ENCODE data around the gene VPS26B. TPM values are rescaled to one million over a fixed set of nuclear protein-coding genes. Genes with fewer than 3 reads are reported as not detected.
A peak's percentile ranks its signal among the peaks of the same experiment; 100 is the strongest.

The VPS26B gene
- total RNA-seq, result 10 to 100 TPM; 32.5 to 33.6 TPM
- polyA plus RNA-seq (2013, experiment 1 of 2), result 33.1 TPM
- polyA plus RNA-seq (2013, experiment 2 of 2), result 33.1 TPM
- long read RNA-seq, experiment 1, transcript VPS26B-201 (6 exons, 3,691 nt), result major isoform, 11 of 29 reads
- long read RNA-seq, experiment 1, partial matches to known transcripts, result 5 of 29 reads
- long read RNA-seq, experiment 1, other reads (novel, unspliced or antisense), result 13 of 29 reads
- long read RNA-seq, experiment 2, transcript VPS26B-201 (6 exons, 3,691 nt), result major isoform, 87 of 99 reads
- long read RNA-seq, experiment 2, partial matches to known transcripts, result 6 of 99 reads
- long read RNA-seq, experiment 2, other reads (novel, unspliced or antisense), result 5 of 99 reads
- long read RNA-seq, experiment 3, transcript VPS26B-201 (6 exons, 3,691 nt), result major isoform, 8 of 19 reads
- long read RNA-seq, experiment 3, partial matches to known transcripts, result 9 of 19 reads
- long read RNA-seq, experiment 3, other reads (novel, unspliced or antisense), result 1 of 19 reads
- long read RNA-seq, experiment 4, partial matches to known transcripts, result 4 of 5 reads
- long read RNA-seq, experiment 4, other reads (novel, unspliced or antisense), result 0 of 5 reads

DNA sequence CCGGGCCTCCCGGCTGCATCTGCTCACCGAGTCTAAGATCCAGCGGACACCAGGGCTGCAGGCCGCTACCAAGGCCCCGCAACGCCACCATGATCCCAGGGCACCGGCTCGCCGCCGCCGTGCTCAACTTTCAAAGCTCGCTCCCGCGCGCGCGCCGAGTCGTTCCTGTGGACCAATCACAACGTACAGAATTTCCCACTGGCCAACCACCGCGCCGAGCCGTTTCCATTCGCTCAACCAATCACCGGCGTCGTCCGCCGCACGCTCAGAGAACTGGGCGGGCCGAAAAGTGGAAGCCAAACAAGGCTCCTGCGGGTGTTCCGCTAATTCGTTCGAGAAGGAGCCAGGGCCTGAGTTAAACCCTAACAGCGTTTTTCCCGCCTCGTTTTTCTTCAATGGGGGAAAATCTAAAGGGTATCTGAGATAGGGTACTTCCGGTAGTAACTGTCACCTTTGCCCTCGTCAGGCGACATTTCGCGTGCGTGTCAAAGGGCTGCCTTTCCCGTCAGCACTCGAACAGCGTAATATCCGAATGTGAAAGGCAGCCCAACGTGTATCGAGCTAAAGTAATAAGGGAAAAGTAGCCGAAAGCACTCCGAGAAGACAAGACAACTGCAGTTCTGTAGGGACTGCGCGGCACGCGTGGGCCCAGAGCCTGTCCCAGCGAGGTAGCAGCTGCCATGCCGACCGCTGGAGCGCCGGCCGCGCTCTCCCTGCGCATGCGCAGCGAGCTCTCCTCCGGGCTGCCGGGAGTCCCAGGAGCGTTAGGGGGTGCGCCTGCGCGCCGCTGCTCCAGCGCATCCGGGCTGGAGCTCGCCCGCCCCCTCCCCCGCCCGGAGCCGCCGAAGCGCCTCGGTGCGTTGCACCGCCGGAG lies at the start of gene VPS26B, which contains the start of gene NCAPD3:
TSS of gene VPS26B (plus strand) at position 836 of the 874 bp plus-strand sequence. CDS start 452 bp downstream, outside the sequence.
TSS of gene NCAPD3 (minus strand) at position 132 of the 874 bp plus-strand sequence. CDS start at position 91, 41 bp downstream.
- Histone ChIP-seq H3K4me1 (ENCODE audit: control insufficient read depth, insufficient read depth, low read length) (peaks cover 12% of the 10 kb centered on the region), H3K27ac (ENCODE audit: low read depth, low read length) (peak within 1 kb of the TSS; percentile 76), H3K27me3 (ENCODE audit: control insufficient read depth, insufficient read depth, low read length, poor library complexity, severe bottlenecking) (no peaks in the 10 kb centered on the region), H3K9ac (ENCODE audit: extremely low read depth, low read length, poor library complexity, severe bottlenecking) (peak within 1 kb of the TSS; percentile 61), H3K4me3 (ENCODE audit: low read length) (peak within 1 kb of the TSS; percentile 93), H3K36me3 (ENCODE audit: control insufficient read depth, insufficient read depth, low read length) (peaks cover 16% of the 10 kb centered on the region), H3K9me3 (ENCODE audit: control insufficient read depth, low read length) (no peaks in the 10 kb centered on the region)
- no peaks in the 10 kb centered on the region for H3K27me3 Mint-ChIP-seq (ENCODE audit: insufficient read depth)
- H3K9me3 Mint-ChIP-seq, result no peaks in the 10 kb centered on the region
- H3K4me3 Mint-ChIP-seq, result peak within 1 kb of the TSS; percentile 72
- TF ChIP-seq, protein P1, sequence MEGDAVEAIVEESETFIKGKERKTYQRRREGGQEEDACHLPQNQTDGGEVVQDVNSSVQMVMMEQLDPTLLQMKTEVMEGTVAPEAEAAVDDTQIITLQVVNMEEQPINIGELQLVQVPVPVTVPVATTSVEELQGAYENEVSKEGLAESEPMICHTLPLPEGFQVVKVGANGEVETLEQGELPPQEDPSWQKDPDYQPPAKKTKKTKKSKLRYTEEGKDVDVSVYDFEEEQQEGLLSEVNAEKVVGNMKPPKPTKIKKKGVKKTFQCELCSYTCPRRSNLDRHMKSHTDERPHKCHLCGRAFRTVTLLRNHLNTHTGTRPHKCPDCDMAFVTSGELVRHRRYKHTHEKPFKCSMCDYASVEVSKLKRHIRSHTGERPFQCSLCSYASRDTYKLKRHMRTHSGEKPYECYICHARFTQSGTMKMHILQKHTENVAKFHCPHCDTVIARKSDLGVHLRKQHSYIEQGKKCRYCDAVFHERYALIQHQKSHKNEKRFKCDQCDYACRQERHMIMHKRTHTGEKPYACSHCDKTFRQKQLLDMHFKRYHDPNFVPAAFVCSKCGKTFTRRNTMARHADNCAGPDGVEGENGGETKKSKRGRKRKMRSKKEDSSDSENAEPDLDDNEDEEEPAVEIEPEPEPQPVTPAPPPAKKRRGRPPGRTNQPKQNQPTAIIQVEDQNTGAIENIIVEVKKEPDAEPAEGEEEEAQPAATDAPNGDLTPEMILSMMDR (conservative IDR thresholded peaks at IDR 0.05), result no peak
- peak; percentile 99 for DNase-seq
- peaks cover 14% of the 10 kb centered on the region for H3K4me1 Mint-ChIP-seq
- WGBS, 2 experiments (ENCODE audit: insufficient coverage in 1 of 2, insufficient read length in 1 of 2), result 0% methylated on average over 41 to 89 of the region's 89 CpGs
- H3K27ac Mint-ChIP-seq, result peak within 1 kb of the TSS; percentile 89
- H3K36me3 Mint-ChIP-seq (ENCODE audit: low read depth), result peaks cover 14% of the 10 kb centered on the region

DNA sequence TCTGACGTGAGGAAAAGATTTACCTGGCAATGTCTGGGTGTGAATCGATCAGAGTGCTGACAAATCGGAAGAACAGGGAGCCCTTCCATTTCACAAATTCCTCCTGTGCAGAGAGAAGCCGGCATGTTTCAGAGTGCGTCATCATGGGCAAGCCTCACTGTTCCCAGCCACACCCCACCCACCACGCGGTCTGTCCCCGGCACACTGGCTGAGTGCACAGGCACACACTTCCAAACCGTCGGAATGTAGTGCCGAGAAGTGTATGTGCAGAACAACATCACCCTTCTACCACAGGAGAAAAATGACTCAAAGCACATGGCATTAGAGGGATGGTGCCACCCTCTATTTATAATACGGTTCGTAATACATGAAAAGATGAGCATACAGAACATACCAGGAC lies 48.2 kb upstream of the VPS26B start:
- no peak overlapping the region for H3K27ac ChIP-seq (ENCODE audit: low read depth, low read length)
- no peaks in the 10 kb centered on the region for H3K4me1 ChIP-seq (ENCODE audit: control insufficient read depth, insufficient read depth, low read length)
- H3K9ac ChIP-seq (ENCODE audit: extremely low read depth, low read length, poor library complexity, severe bottlenecking), result no peak overlapping the region
- Mint-ChIP-seq H3K4me3 (no peak overlapping the region), H3K27me3 (ENCODE audit: insufficient read depth) (no peaks in the 10 kb centered on the region), H3K36me3 (ENCODE audit: low read depth) (peaks cover 82% of the 10 kb centered on the region), H3K9me3 (peaks cover 13% of the 10 kb centered on the region), H3K4me1 (no peaks in the 10 kb centered on the region), H3K27ac (no peak overlapping the region)
- no peaks in the 10 kb centered on the region for H3K27me3 ChIP-seq (ENCODE audit: control insufficient read depth, insufficient read depth, low read length, poor library complexity, severe bottlenecking)
- WGBS, 2 experiments (ENCODE audit: insufficient coverage in 1 of 2, insufficient read length in 1 of 2), result 95 to 96% methylated on average over 9 to 13 of the region's 13 CpGs
- peaks cover 86% of the 10 kb centered on the region for H3K36me3 ChIP-seq (ENCODE audit: control insufficient read depth, insufficient read depth, low read length)
- TF ChIP-seq, protein P1 (conservative IDR thresholded peaks at IDR 0.05), result no peak
- peaks cover 16% of the 10 kb centered on the region for H3K9me3 ChIP-seq (ENCODE audit: control insufficient read depth, low read length)
- no peak overlapping the region for H3K4me3 ChIP-seq (ENCODE audit: low read length)
- no peak for DNase-seq

DNA sequence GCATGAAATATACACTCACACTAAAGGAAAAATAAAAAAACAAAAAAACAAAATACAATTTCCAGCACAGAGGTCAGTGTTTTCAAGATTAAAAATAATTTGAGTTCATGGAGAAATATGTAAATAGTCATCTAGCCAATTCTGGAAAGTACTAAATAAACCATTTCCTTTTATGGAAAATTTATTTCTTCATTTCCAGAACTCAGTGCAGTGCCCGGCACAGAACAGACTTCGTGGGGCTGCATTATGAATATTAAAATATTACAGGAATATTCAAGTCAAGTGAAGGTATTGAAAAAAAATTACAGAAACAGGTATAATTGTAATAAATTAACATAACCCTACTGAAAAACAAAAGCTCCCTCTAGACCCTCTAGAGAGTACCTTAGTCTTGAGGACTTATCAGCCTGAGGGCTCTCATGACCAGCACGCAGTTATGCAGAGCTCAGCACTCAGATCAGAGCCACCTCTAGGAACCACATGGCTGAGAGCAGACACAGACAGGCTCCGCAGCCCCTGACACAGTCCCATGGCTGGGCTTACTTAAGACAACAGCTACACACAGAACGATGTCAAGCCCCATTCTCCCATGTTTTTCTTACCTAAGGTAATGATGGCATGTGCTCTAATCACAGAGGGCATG lies 46.3 kb upstream of the VPS26B start:
- Histone ChIP-seq H3K4me3 (ENCODE audit: low read length) (no peak overlapping the region), H3K9me3 (ENCODE audit: control insufficient read depth, low read length) (peaks cover 3% of the 10 kb centered on the region), H3K27me3 (ENCODE audit: control insufficient read depth, insufficient read depth, low read length, poor library complexity, severe bottlenecking) (no peaks in the 10 kb centered on the region), H3K9ac (ENCODE audit: extremely low read depth, low read length, poor library complexity, severe bottlenecking) (no peak overlapping the region), H3K27ac (ENCODE audit: low read depth, low read length) (no peak overlapping the region), H3K4me1 (ENCODE audit: control insufficient read depth, insufficient read depth, low read length) (no peaks in the 10 kb centered on the region), H3K36me3 (ENCODE audit: control insufficient read depth, insufficient read depth, low read length) (peaks cover 85% of the 10 kb centered on the region)
- peak overlapping the region; percentile 2 for H3K27ac Mint-ChIP-seq
- WGBS, 2 experiments (ENCODE audit: insufficient coverage in 1 of 2, insufficient read length in 1 of 2), result 97 to 100% methylated on average over 1 to 3 of the region's 5 CpGs
- no peak for DNase-seq
- peaks cover 71% of the 10 kb centered on the region for H3K36me3 Mint-ChIP-seq (ENCODE audit: low read depth)
- TF ChIP-seq, protein P1 (conservative IDR thresholded peaks at IDR 0.05), result no peak
- no peaks in the 10 kb centered on the region for H3K27me3 Mint-ChIP-seq (ENCODE audit: insufficient read depth)
- H3K4me1 Mint-ChIP-seq, result no peaks in the 10 kb centered on the region
- no peak overlapping the region for H3K4me3 Mint-ChIP-seq
- no peaks in the 10 kb centered on the region for H3K9me3 Mint-ChIP-seq

Measured in endodermal cell (in vitro differentiated cells).